HG03159 (cell line): ENCODE measurements around the gene PTPRO.

Experiments
- ATAC-seq: cut with Tn5 transposase; IDR thresholded peaks from one replicate; pipeline ENCODE4 v1.9.1; 2021; ENCODE audit warnings: mild to moderate bottlenecking, moderate library complexity; ENCODE audit not compliant: unreplicated experiment

Gene PTPRO

DNA sequence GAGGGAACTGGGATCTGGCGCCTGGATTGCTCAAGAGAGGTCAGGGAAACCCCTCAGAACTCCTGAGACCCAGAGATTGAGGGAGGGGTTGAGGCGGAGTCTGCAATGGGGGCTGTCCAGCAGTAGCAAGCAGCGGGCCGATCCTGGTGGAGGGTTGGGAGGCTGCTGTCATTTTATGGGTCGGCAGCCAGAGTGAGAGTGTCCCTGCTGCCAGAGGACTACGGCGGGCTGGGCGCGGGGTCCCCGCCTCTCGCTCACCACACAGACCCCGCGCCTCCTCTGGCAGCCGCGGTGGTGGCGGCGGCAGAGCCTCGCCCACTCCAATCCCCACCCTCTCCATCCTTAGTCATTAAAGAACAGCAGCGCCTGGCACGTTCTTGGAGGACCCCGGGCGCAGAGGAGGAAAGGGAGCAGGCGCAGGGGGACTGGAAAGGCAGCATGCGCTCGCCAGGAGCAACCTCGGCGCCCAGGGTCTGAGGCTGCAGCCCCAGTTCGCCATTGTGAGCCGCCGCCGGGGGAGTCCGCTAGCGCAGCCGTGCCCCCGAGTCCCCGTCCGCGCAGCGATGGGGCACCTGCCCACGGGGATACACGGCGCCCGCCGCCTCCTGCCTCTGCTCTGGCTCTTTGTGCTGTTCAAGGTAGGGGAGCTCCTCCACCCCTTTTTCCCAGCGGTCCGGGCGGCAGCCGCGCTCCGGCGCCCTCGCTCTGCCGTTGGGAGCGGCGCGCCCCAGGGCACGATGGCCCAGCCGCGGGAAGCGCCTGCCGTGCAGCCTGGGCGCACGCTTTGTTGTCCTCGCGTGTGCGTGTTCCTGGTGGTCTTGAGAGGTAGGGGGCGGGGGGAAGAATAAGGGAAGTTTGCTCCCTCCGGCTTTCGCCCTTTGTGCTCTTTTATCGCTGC lies at the start of gene PTPRO:
TSS of gene PTPRO (plus strand) at position 345 of the 898 bp plus-strand sequence.
- no peak for ATAC-seq

- ATAC-seq, result no peak
Observed at GRCh38 chr12:15273896-15274295, 48.4 kb upstream of the PTPRO start.

- no peak for ATAC-seq
Observed at GRCh38 chr12:15274561-15274967, 47.7 kb upstream of the PTPRO start.

DNA sequence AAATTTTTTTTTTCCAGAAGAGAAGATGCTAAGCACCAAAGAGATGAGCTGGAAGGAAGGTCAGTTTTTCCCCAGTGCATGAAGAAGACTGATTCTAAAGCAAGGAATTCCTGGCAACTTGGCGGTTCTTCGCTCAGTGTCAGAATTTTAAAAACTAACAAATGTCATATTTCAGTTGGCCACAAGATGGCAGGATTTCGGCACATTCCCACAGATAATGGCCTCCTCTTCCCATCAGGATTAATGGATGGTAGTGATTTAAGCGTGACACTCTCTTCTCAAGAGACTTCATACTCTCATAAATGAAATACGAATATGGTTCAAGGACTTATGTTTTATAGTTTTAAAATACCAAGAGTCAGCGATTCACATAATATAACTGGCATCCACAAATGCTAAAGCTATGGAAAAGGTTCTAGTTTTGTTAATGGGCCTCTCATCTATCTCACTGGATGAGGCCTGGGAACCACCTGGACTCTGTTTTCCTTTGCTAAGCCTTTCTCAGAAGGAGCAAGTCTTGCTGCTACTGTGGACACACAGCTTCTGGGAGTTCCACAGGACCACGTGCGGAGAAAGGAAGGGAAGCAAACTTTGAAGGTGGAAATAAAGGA lies 46.1 kb upstream of the PTPRO start:
- no peak for ATAC-seq

- peak; percentile 57 for ATAC-seq
Observed at GRCh38 chr12:15278816-15279658, 43.3 kb upstream of the PTPRO start.

GRCh38 chr12:15280930-15281329 lies 41.4 kb upstream of the PTPRO start:
- no peak for ATAC-seq

DNA sequence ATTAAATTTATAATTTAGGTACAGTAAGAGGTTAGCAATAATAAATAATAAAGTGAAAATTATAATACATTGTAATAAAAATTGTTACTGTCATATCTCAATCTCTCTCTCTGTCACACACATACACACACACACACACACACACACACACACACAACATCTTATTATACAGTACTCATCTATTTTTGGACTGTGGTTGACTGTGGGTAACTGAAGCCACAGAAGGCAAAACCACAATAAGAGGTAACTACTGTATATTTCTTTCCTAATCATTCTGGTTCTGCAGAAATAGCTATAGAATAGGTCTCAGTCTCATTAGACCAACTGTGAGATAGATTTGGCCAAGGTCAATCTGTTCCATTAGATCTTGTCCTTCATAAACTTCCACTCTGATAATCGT lies 33.1 kb upstream of the PTPRO start:
- ATAC-seq, result no peak

DNA sequence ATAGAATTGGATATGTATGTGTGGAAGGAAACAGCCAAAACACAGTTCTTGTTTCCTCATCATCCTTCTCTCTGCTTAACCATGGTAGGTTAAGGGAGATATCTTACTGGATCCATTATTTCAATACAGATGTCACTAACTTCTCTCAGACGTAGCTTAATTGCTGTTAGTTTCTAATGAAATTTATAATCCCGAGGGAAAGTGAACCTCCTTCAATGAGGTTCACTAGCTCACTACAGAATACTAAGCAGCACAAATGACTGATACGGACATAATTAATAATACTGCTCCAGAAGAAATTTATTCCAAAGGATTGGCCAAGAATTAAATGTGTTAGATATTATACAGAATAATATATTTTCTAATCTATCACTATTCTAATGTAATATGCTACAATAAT lies 28.6 kb upstream of the PTPRO start:
- ATAC-seq, result no peak

DNA sequence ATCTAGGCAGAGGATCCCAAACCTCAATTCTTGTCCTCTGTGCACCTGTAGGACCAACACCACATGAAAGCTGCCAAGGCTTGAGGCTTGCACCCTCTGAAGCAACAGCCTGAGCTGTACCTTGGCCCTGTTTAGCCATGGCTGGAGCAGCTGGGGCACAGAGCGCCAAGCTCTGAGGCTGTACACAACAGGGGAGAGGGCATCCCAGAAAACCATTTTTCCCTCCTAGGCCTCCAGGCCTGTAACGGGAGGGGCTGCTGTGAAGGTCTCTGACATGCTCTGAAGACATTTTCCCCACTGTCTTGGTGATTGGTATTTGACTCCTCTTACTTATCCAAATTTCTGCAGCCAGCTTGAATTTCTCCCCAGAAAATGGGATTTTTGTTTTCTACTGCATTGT lies 22.4 kb upstream of the PTPRO start:
- ATAC-seq, result no peak

DNA sequence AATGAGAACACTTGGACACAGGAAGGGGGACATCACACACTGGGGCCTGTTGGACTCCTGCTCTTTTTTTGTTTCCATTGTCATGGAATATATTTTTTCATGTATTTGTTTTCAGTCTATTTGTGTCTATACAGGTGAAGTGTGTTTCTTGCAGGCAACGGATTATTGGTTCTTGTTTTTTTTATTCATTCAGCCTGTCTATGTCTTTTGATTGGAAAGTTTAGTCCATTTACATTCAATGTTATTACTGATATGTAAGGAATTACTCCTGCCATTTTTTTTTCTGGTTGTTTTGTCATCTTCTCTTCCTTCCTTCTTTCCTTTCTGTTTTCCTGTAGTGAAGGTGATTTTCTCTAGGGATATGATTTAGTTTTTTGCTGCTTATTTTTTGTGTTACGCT lies 18.0 kb upstream of the PTPRO start:
- ATAC-seq, result no peak

DNA sequence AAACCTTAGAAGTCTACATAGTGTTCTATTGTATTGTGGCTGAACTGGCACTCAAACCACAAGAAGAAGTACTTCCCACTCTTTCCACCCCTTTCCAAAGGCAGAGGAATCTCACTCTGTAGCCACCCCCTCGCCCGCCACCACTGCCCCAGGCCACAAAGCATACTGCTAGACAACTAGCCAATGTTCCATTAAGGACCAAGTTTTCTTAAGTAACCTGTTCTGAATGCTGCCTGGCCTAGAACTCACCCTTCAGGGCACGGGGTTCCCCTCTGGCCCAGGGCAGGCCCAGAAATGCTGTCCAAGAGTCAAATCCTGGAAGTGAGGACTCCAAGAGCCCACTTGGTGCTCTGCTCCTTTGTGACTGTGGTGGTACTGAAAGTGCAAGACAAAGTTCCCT lies 15.7 kb upstream of the PTPRO start:
- no peak for ATAC-seq

DNA sequence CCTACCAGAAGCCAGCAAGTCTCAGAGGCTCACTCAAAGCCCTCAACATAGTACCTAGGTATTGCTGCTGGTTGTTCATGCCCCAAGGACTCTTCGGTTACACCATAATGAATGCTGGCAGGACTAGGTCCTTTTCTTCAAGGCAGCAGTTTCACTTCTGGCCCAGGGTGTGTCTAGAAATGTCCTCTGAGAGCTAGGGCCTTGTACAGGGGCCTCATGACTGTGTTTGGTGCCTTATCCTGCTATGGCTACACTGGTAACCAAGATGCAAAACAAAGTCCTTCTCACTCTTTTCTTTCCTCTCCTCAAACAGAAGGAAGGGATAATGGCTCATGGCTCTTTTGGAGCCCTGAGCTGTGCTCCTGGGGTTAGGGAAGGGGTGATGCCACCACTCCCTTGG lies 15.2 kb upstream of the PTPRO start:
- no peak for ATAC-seq

DNA sequence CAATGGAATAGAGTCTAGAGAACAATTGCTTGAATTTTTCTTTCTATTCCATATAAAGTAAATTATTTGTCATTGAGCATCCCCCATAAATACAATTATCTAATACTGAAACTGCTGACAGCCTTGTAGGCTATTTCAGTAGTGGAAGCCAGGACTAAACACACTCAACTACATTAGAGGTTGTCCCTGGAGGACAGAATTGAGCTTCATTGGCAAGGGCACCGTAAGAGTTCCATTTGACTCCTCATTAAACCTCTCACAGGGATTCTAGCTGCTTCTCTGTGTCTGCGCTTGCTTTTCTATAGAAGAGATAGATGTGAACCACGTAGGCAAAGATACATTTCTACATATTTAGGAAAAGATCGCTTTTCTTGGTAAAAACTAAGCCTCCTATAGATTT lies 3.5 kb upstream of the PTPRO start:
- no peak for ATAC-seq

DNA sequence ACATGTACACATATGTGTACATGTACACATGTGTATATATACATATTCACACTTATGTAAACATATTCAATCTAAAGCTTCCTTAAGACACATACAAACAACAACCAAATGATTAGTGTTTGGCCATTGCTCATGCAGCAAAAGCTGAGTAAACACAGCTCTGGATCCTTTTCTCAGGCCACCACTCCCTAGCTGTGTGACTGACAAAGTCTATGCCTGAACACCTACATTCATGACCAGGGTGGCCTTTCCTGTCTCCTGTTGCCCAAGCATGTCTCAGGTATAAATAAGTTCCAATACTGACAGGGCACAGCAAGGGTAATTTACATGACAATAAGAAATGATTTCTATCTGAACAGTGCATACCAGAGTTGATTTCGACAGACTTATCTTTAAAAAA lies 1.4 kb upstream of the PTPRO start:
- ATAC-seq, result no peak

GRCh38 chr12:15323480-15323879 lies 1.2 kb downstream of the PTPRO start:
- no peak for ATAC-seq

DNA sequence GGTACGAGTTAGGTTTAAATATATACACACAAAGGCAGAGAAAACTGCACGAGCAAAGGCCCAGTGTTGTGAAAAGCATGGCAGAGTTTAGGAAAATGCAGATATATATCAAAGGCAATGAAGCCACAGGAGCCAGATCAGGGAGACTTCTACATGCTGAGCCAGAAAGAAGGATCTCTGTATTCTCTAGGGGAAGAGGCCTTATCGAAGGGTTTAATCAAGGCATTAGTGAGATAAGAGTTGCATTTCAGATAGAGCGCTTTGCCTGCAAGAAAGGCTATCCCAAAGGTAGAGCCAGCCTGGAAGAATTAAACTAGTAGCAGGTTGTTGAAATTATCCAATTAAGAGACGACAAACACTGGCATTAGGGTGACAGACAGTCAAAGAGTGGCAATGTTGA lies 7.6 kb downstream of the PTPRO start:
- ATAC-seq, result no peak

DNA sequence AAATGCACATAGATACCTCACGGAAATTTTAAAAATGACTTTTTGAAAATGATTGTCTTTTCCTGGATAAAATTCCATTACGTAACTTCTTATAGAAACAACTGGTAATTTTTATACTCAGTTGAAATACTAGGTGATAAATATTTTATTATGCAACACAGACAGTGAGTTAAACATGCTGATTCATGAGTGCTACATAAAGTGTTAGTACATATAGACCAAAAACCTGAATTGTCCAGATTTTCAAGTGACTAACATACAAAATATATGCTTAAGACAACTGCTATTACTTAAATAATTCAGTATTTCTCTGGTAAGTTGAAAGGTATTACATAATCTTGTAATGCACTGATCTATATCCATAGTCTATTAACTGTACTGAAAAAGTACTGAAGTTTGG lies 11.9 kb downstream of the PTPRO start:
- no peak for ATAC-seq

DNA sequence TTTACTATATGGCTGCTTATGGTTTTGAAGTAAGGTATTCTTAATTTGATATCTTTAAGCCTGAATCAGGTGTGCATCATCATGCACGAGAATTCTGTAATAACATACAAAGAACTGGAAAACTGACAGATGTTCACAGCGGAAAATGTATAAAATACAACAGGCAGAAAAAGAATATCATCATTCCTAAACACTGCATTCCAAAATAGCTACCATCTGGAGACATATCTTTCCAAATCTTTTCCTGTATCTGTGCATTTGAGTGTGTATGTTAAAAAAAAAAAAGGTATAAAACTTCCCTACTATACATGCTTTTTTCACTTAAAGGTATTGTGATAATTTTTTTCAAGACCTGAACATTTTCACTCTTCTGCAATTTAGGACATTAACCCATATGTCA lies 13.7 kb downstream of the PTPRO start:
- no peak for ATAC-seq

DNA sequence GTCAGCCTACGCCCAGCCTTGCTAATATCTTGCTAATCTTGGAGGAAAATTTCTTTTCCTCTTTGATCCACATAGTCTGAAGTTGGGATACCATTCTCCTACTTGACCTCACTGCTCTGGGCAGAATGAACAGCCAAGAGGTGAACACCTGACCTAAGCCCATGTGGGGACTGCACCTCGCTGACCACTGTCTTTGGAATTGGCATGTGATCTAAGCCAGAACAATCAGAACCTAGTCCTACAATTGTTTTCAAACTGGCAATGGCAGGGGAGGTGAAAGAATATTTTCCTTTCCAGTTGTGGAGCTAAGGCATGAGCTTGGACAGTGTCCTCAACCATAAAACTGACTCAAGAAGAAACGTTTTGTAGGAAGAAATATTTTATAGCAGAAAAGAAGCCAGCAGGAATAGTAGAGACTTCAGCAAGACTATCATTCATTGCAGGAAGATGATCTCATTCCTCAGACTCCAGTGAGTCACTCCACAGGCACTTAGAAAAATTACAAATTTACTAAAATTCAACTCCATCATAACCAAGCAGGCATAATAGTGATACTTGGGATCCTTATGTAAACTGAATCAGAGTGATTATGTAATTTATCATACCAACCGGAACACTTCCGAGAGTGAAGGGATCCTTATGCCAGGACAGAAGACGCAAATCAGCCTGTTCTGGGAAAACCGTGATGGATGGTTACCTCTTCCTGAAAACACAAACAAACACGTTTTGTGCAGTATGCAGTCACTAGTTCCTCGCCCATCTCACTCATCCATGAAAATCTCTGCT lies 14.7 kb downstream of the PTPRO start:
- no peak for ATAC-seq

DNA sequence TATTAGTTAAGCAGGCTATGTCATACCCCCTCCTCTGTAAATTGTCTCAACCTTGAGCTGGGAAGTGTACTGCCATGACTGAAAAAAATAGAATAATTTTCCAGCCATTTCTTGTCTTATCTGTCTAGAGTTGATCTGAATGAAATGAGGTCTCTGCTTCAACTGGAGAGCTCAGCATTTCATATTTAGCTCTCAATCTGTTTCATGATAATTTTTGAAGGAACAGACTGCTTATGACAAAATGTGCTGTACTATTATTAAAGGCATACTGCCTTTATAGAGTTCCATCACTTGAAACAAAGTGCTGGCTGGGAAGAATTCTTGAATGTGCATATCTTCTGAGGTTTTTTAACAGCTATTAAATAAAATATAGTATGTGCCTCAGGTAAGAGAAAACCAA lies 19.1 kb downstream of the PTPRO start:
- no peak for ATAC-seq

- ATAC-seq, result no peak
Observed at GRCh38 chr12:15344561-15344960, 22.3 kb downstream of the PTPRO start.
